ENCODE measurements around the gene CATSPER2.
"Not testable (repeated sequence)": the region's sequence is repeated elsewhere in the genome, so short reads cannot be mapped to it uniquely, and the experiment has no call there.

Gene CATSPER2

DNA sequence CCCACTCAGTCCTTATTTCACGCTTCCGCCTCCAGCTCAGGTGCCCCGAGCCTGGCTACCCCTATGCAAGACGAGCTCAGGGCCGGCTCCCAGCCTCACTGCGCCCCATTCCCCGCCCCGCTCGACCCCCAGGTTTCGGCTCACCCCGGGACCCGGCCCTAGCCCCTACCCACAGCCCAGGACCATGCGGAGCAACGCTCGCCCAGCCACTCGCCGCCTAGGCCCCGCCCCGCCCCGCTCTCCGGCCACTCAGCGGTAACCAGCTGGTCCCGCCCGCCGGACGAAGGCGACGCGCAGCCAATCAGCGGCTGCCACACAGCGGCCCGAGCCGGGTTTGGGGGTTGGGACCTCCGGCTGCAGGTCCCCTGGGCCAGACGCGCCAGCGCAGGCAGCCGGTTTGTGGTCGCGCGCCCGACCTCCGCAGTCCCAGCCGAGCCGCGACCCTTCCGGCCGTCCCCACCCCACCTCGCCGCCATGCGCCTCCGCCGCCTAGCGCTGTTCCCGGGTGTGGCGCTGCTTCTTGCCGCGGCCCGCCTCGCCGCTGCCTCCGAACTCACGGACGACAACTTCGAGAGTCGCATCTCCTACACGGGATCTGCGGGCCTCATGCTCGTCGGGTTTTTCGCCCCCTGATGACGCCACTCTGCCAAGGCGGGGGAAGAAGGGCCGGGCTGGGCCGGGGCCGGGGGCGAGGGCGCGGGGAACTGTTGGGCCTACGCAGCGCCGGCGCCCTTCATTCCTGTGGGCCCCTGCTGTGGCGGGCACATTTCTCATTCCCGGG is at the start of gene CATSPER2:
Gene CATSPER2 (minus strand): TSS at position 196 of the 781 bp plus-strand sequence. CDS start 783 bp downstream, outside the sequence.
- DNase-seq (ENCODE audit: low read depth), result no peak

- not testable (repeated sequence) for DNase-seq (ENCODE audit: low read depth)
Measured at GRCh38 chr15:43693148-43694022, 44.7 kb upstream of the CATSPER2 start, which contains the start of gene CKMT1A. CKMT1A (plus strand) TSS chr15:43693859; CDS start chr15:43694051, 192 bp downstream.

DNA sequence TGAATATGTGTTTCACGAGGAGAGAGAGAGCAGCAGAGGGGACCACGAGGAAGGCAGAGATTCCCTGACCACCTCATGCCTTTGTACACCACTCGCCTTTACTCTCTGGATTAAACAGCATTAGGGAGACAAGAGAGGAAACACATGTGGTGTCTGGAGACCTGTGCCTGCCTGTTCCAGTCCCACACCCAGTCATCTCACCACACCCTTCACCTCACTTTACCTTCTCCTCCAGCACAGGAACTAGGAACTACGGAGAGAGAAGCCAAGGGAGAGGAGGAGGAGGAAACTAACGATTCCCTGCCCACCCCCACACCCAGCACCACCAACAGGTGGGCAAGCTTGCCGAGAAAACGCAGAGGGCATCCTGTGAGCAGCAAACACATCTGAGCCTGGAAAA is 44.0 kb upstream of the CATSPER2 start:
- DNase-seq (ENCODE audit: low read depth), result not testable (repeated sequence)

DNA sequence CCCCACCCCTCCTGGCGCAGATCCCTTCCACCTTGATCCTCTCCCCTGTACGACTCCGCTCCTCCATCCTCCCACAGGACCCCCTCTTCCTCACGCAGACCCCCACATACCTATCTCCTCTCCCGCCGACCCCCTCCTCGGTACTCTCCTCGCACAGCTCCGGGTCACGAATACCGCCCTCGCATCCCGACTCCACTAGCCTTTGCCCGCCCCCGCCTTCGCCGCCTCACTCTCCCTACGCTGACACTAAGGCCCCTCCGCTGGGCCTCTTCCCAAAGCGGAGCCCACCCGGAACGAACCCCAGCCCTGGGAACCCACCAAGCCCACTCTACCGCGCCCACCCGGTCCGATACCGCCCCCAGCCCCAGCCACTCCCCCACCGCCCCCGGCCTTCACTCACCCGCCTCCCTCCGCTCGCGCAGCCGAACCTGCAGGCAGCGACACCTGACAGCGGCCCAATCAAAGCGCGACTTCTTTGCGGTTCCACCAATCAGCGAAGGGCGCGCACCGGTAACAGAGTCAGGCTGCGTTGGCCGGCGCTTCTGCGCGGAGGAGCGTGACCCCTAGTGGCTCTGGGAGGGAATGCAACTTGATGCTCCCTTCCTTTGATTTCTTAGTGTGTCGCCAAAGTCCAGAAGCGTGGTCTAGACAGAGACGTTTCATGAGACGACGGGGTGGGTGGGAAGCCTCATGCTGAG is 41.1 kb upstream of the CATSPER2 start:
- DNase-seq (ENCODE audit: low read depth), result not testable (repeated sequence)

DNA sequence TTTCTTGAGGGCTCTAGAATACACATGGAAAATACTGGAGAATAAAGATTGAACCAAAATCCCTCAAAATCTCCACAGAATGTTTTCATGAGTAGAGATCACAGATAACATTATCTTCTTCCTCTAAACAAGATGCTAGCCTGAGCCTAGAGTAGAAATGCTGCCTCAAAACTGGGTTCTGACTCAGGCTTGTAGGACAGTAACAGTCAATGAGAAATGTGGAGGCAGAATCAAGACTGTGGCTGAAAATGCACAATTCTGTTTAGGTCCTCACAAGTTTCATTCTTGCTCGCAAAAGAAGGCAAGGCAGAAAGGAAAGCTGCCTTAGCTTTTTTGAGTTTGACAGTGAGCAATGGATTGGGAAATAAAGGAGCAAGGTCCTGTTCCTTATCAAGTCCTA is 25.5 kb upstream of the CATSPER2 start:
- DNase-seq (ENCODE audit: low read depth), result not testable (repeated sequence)

DNA sequence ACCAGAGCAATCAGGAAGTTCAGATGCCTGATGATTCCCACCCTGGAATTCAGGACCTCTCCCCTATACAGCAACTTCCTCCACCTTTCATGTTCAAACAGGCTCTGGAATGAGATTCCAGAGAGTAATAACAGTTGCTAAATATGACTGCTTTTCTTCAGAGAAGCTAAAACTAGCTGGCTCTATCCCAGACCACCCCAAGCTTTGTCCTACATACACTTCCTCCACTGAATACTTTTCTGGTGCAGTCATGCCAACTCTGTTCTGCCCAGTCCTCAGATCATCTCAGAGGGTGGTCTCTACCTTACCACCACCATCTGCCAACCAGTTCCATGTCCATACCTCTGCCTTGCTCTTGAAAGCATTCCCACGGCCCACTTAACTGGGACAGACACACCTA is 17.5 kb upstream of the CATSPER2 start:
- DNase-seq (ENCODE audit: low read depth), result not testable (repeated sequence)

DNA sequence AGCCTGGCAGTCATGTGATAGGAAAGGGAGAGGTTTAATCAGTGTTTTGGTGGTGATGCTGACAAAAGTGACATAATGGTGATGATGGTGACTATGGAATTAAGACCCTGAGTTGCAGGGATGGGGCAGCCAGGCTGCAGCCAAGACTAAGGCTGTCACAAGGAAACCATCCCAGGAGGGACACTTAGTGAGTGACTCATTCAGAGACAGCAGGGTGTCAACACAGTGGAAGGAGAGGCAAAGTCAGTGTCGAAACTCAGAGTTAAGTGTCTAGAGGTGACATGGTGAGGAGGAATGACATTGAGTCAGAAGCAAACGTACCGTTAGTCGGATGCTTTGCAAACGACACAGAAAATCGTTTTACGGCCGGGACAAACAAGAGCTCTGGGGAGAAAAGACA is 14.7 kb upstream of the CATSPER2 start:
- not testable (repeated sequence) for DNase-seq (ENCODE audit: low read depth)

- DNase-seq (ENCODE audit: low read depth), result not testable (repeated sequence)
Measured at GRCh38 chr15:43662293-43662692, 13.6 kb upstream of the CATSPER2 start.

- not testable (repeated sequence) for DNase-seq (ENCODE audit: low read depth)
Measured at GRCh38 chr15:43659727-43660126, 11.1 kb upstream of the CATSPER2 start.

- DNase-seq (ENCODE audit: low read depth), result not testable (repeated sequence)
Measured at GRCh38 chr15:43649430-43649926, 834 bp upstream of the CATSPER2 start.

DNA sequence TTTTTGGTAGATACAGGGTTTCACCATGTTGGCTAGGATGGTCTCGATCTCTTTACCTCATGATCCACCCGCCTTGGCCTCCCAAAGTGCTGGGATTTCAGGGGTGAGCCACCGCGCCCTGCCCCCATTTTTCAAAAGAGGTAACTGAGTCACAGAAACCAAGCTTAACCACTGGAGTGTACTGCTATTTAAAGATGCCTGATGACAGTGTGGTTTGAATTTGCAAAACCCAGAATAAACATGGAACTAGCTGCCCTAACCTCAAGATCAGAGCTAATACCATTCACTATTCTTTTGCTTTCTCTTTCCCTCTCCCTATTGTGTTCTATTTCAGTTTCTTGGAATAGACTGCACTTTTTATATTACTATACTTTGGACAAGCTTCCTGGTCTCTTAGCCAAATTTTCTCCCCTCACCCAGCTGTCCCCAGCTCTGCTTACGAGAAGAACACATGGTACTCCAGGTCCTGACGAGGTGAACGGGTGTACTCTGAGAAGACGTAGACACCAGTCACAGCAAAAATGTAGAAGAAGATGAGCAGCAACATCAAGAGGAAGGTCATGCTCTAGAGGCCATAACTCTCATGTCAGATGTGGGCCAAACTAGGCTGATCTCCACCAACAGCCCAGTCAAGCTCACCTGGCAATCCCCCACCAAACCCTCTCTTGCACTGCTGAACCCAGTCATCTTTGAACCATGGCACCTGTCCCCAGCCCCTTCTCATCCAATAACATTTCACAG is 10.0 kb downstream of the CATSPER2 start:
- not testable (repeated sequence) for DNase-seq (ENCODE audit: low read depth)

- not testable (repeated sequence) for DNase-seq (ENCODE audit: low read depth)
Measured at GRCh38 chr15:43626937-43627336, 21.7 kb downstream of the CATSPER2 start.

- no peak for DNase-seq (ENCODE audit: low read depth)
Measured at GRCh38 chr15:43625106-43625505, 23.5 kb downstream of the CATSPER2 start.

DNA sequence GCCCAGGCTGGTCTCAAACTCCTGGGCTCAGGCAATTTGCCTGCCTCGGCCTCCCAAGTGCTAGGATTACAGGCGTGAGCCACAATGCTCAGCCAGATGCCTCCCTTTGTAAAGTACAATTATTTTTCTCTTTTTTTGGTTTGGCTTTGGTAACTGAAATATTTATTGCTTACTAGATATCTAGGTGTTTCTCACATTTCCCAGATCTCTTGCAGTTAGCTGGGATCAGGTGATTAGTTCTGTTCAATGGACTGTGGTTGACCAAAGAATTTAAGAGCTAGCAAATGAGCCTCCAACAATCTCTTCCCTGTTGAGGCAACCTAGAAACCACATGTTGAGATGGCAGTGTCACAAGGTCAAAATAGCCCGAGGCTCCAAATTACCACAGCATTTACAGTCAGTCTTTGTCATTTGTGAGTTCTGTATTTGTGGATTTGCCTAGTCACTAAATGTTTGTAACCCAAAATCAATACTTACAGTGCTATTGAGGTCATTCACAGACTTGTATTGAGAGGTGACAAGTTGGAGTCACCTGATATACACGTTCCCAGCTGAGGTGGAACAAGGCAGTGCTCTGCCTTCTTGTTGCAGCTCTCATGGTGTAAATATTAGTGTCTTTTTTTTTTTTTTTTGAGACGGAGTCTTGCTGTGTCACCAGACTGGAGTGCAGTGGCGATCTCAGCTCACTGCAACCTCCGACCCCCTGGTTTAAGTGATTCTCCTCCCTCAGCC is 26.4 kb downstream of the CATSPER2 start:
- not testable (repeated sequence) for DNase-seq (ENCODE audit: low read depth)

GRCh38 chr15:43618700-43619099 is 29.9 kb downstream of the CATSPER2 start, which contains the start of gene STRC:
STRC (minus strand) TSS chr15:43618800; CDS start chr15:43618722, 78 bp downstream.
- not testable (repeated sequence) for DNase-seq (ENCODE audit: low read depth)

GRCh38 chr15:43617750-43618149 is 30.9 kb downstream of the CATSPER2 start:
- not testable (repeated sequence) for DNase-seq (ENCODE audit: low read depth)

GRCh38 chr15:43602233-43602632 is 46.4 kb downstream of the CATSPER2 start:
- peak; percentile 20 for DNase-seq (ENCODE audit: low read depth)

- DNase-seq (ENCODE audit: low read depth), result not testable (repeated sequence)
Measured at GRCh38 chr15:43600200-43600599, 48.4 kb downstream of the CATSPER2 start.

DNA sequence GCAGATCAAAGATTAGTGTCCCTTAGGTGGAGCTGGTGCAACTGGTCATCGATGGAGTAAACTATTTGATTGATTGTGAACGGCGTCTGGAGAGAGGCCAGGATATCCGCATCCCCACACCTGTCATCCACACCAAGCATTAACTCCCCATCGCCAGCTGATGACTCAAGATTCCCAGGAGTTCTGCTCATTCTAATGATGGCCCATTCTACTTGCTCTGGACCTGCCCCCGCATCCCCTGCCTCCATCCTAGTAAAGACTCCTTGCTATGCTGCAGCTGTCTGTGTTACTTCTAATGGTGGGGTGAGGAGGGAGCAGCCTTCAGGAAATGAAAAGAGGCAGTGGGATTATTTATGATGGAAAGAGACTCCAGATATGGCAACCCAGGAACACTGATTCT is 49.5 kb downstream of the CATSPER2 start:
- DNase-seq (ENCODE audit: low read depth), result not testable (repeated sequence)
